DMS114 treated with DMSO at 0.1 percent for 48 hours (cell line): ENCODE data around the gene SYCE1.
"Not testable (repeated sequence)": the region's sequence is repeated elsewhere in the genome, so short reads cannot be mapped to it uniquely, and the experiment has no call there.

ENCODE experiments used
- DNase-seq: peaks from one replicate; lab custom pipeline; 2025; ENCODE audit not compliant: unreplicated experiment; lab: John Stamatoyannopoulos, UW

SYCE1 gene

DNA sequence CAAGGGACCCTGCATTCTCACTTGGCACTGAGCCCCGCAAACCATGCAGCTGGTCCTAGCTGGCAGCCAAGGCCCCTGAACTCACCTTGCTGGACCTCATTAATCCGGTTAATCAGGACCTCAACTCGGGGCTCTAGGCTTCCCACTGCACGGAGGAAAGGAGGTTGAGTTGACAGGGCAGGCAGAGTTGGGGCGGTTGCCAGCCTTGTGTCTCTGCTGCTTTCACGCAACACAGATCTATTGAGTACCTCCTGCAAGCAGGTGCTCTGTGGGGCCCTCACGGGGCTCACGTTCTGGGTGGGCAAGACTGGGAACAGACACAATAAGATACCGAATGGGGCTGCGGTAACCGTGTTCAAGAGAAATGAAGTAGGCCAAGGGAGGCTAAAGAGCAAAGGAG, 6.2 kb downstream of the SYCE1 start:
- DNase-seq: no peak

DNA sequence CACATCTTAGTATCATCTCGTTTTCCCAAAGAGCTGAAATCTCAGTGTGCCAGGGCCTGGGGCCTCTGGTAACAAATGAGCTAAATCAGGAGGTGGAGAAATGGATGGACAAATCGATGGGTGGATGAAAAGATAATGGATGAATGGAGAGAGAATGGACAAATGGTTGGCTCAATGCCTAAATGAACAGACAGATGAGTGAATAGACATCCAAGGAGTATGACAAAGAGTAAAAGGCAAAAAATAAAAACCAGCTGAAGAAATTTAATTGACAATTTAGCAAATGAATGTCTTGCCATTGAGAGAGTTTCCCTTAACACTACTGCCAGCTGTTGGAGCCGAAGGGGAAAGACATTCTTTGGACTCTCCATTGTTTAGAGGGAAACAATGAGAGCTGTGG, 8.0 kb downstream of the SYCE1 start:
- no peak for DNase-seq

DNA sequence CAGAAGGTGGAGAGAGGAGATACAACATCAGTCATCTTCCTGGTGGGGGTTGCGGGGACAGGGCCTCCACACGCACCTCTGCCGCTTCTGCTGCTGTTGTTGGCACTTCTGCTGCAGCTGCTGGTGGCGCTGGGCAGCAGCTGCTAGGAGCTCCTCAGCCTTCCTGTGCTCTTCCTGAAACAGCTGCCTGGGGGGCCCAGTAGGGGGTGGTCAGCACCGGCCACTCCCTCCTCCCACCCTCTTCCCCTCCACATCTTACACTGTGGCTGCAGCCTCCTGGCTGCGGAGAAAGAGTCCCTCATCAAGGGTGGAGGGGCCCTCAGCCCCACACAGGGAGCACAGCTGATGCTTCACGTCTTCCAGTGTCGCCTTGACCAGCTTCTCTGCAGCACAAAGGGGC, 9.9 kb downstream of the SYCE1 start:
- DNase-seq: no peak

GRCh38 chr10:133554600-133554999, 10.8 kb downstream of the SYCE1 start:
- DNase-seq: no peak

- no peak for DNase-seq
Measured at GRCh38 chr10:133544506-133544905, 20.9 kb downstream of the SYCE1 start.

- DNase-seq: not testable (repeated sequence)
Measured at GRCh38 chr10:133541441-133541975, 23.9 kb downstream of the SYCE1 start.

DNA sequence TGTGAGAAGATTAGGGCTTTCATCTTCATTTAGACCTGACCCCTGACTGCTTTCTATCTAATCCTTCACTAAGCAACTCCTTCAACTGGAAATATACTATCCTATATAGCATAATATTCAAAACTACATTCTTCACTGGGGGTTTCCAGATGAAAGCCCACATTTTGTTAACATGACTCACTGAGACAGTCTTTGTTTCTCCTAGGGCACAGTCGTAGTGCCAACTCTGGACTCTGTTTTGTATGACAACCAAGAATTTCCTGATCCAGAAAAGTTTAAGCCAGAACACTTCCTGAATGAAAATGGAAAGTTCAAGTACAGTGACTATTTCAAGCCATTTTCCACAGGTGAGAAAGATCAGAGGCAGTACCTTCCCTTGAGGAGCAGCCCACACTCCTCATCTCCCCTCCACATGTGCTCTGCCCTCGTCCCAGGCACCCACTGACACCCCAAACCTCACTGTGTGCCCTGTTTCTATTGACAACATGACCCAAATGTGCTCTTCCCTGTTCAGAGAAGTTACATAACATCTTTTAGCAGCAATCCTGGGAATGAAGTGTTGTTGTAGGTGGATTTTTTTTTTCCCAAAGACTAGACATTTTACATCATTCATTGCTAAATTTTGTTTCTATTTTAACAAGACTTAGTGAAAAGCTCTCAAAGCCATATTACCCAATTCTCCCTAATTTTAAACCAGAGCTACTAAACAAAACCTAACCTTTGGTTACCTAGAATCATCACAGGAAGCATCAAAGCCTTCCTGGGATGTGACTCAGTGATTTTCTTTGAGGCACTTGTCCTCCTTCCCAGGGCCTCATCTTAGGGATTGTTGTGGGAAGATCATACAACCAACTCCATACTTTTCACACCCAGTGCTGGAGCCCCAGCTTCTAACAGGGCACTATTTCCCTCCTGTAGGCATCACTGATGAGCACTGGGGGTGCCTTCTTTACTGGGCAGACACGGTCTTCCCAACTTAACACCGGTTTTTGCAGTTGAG, 27.5 kb downstream of the SYCE1 start:
- no peak for DNase-seq

DNA sequence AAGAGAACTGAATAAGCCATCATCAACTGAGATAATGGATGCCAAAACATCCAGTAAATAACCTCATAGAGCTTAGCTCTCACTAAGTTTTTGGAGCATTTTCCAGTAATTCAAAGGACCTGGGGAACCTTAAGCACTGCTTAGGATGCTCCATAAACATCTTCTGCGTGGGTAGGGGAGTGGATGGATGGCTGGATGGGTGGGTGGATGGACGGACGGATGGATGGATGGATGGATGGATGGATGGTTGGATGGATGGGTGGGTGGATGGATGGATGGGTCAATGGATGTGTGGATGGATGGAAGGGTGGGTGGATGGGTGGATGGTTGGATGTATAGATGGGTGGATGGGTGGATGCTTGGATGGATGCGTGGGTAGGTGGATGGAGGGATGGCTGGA, 29.2 kb downstream of the SYCE1 start:
- DNase-seq: no peak

GRCh38 chr10:133534417-133534816, 31.0 kb downstream of the SYCE1 start:
- no peak for DNase-seq

DNA sequence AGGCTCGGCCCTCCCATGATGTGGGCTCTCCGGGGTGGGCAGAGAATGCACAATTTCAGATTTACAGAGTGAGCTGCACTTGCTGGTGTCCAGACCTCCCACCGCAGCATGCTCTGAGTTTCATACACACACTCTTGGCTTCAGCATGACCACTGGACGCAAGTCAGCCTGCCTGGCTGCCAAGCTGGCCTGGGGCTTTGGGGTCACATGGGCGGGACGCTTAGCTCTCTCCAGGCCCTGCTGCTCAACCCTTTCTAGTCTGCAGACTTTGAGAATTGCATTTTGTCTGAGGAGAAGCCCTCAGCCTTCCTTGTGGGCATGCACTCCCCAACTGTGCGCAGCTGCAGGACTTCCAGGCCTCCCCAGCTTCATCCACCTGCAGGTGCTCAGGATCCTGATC, 32.5 kb downstream of the SYCE1 start:
- no peak for DNase-seq

- no peak for DNase-seq
Measured at GRCh38 chr10:133530506-133530905, 34.9 kb downstream of the SYCE1 start.

GRCh38 chr10:133529576-133529946, 35.8 kb downstream of the SYCE1 start:
- DNase-seq: no peak

GRCh38 chr10:133528845-133529575, 36.4 kb downstream of the SYCE1 start:
- peak; percentile 21 for DNase-seq

GRCh38 chr10:133528296-133528844, 37.0 kb downstream of the SYCE1 start:
- peak; percentile 20 for DNase-seq

- no peak for DNase-seq
Measured at GRCh38 chr10:133527771-133528271, 37.6 kb downstream of the SYCE1 start.

- DNase-seq: no peak
Measured at GRCh38 chr10:133526957-133527588, 38.3 kb downstream of the SYCE1 start, which contains the start of gene CYP2E1. CYP2E1 (plus strand) TSS chr10:133527363; CDS start chr10:133527396, 33 bp downstream.

GRCh38 chr10:133525444-133525843, 39.9 kb downstream of the SYCE1 start:
- DNase-seq: no peak

- no peak for DNase-seq
Measured at GRCh38 chr10:133523631-133524203, 41.7 kb downstream of the SYCE1 start.

- peak; percentile 78 for DNase-seq
Measured at GRCh38 chr10:133520193-133520738, 45.1 kb downstream of the SYCE1 start.

- not testable (repeated sequence) for DNase-seq
Measured at GRCh38 chr10:133518517-133518916, 46.9 kb downstream of the SYCE1 start.
